Heart right ventricle (tissue), 16 donors: ENCODE data around the gene NR4A1. TPM values are rescaled to one million over a fixed set of nuclear protein-coding genes. Genes with fewer than 3 reads are reported as not detected.

Experiments used
- ATAC-seq, 8 donors: fragments of 200-7000 bp; cut with Tn5 transposase; one replicate each; pipeline ENCODE4 v1.9.1; 2020; ENCODE audit warnings: mild to moderate bottlenecking in 8 of 8, moderate library complexity in 8 of 8, moderate number of reproducible peaks in 1 of 8
- DNase-seq, 2 donors: peaks; one replicate each; pipeline ENCODE4 v3.0.0-alpha.2; 2020
- H3K27ac ChIP-seq, 10 donors: fragments of 200-600 bp; sonication (generic) in 2 of 10; one replicate each; pipeline versions ENCODE4 v1.5.0 to v1.8.0; 2020 to 2022; ENCODE audit warnings: mild to moderate bottlenecking in 3 of 10
- H3K27me3 ChIP-seq, 7 donors: fragments of 200-600 bp; one replicate each; pipeline ENCODE4 v1.8.0; 2021 to 2022; ENCODE audit warnings: mild to moderate bottlenecking in 2 of 7
- H3K36me3 ChIP-seq, 9 donors: fragments of 200-600 bp; sonication (generic) in 1 of 9; one replicate each; pipeline versions ENCODE4 v1.5.0 to v1.8.0; 2020 to 2022; ENCODE audit warnings: mild to moderate bottlenecking in 2 of 9
- H3K4me1 ChIP-seq, 9 donors: fragments of 200-600 bp; sonication (generic) in 1 of 9; one replicate each; pipeline versions ENCODE4 v1.5.0 to v1.8.0; 2020 to 2022; ENCODE audit warnings: mild to moderate bottlenecking in 4 of 9
- H3K4me3 ChIP-seq, 10 donors: fragments of 200-600 bp; sonication (generic) in 2 of 10; one replicate each; pipeline versions ENCODE4 v1.5.0 to v1.8.0; 2020 to 2022; ENCODE audit warnings: mild to moderate bottlenecking in 7 of 10, moderate library complexity in 2 of 10
- H3K9me3 ChIP-seq, 11 donors: fragments of 200-600 bp in 10 of 11; sonication (generic) in 2 of 11; one replicate each; pipeline versions ENCODE4 v1.5.0 to v1.8.0; 2013 to 2022; ENCODE audit warnings: mild to moderate bottlenecking in 2 of 11, control low read depth in 1 of 11, moderate library complexity in 1 of 11
- WGBS, 2 donors: extraction: QIAGEN DNeasy Blood & Tissue Kit; methylation state at CpG; one replicate each; pipeline ENCODE4 v1.1.7; 2013; ENCODE audit warnings: inconsistent platforms in 1 of 2; 5-methylcytosine and 5-hydroxymethylcytosine counted together
- intact Hi-C, 10 donors: fragments of 100-400 bp; cut with DNase I; formaldehyde crosslinking; loops; one replicate each; pipeline versions ENCODE4 v1.11.1 to v1.14.2; 2022
- polyA plus RNA-seq, 2 donors: library from polyadenylated mRNA; stranded (reverse); fragments of 200-250 nt; gene quantifications; one replicate each; pipeline ENCODE4 v1.2.3, GENCODE V29; 2013
- total RNA-seq, 10 donors: library from RNA; stranded (reverse); fragmentation: NEBNext Ultra II Directional in 3 of 10; extraction: Animal tissue kit (Norgen Biotek cat#: 25700) in 3 of 10; gene quantifications; one replicate each; pipeline versions ENCODE4 v1.2.1 to v1.2.4, GENCODE V29; 2021 to 2023
- TF ChIP-seq, protein P1 (sequence below), 9 donors: fragments of 200-600 bp; sonication (generic) in 2 of 9; IDR thresholded peaks; one replicate each; pipeline versions ENCODE4 v1.5.0 to v1.8.0; 2021 to 2022; ENCODE audit warnings: antibody characterized with exemption in 9 of 9, mild to moderate bottlenecking in 5 of 9, moderate library complexity in 1 of 9
- donor health status: Arrhythmogenic right ventricular cardiomyopathy.
- donor health status: ischemic (EF 13 %, LVEDD 7.1; RV severe dilation, severe dysfunction).
- donor health status: healthy with polysubstance abuse.
- donor health status: DM: no; HTN: yes; CAD: no.
- donor health status: DM: no; HTN: no; CAD: no.
- donor health status: ischemic (EF 25% LVEDD 6.9; RV normal size, moderate dysfunction).
- donor health status: ischemic (EF 25% LVEDD 5.7; RV mildly dilated, moderate dysfunction).
- donor health status: healthy.
- donor health status: DM: yes; HTN: yes; CAD: no.
- donor health status: Ischemic cardiomyopathy.
- donor health status: ischemic (EF 35%, LVEDD 5.7; RV mildly dilated, moderate dysfunction).
- donor health status: nonischemic (EF 11% LVEDD 7.7; RV severe dilation, severe dysfunction).
- donor health status: DM: yes; HTN: yes; CAD: no.
- donor health status: PGD.
- donor health status: ischemic (EF 29% LVEDD 5.4; RV normal size, mild dysfunction).
- donor health status: nonischemic (EF 23%, LVEDD 6.1; RV moderate dilation, normal function).

NR4A1 gene
- total and polyA plus RNA-seq, 12 donors: 34.6 to 588 (median 99.0) TPM

- TF ChIP-seq, protein P1, sequence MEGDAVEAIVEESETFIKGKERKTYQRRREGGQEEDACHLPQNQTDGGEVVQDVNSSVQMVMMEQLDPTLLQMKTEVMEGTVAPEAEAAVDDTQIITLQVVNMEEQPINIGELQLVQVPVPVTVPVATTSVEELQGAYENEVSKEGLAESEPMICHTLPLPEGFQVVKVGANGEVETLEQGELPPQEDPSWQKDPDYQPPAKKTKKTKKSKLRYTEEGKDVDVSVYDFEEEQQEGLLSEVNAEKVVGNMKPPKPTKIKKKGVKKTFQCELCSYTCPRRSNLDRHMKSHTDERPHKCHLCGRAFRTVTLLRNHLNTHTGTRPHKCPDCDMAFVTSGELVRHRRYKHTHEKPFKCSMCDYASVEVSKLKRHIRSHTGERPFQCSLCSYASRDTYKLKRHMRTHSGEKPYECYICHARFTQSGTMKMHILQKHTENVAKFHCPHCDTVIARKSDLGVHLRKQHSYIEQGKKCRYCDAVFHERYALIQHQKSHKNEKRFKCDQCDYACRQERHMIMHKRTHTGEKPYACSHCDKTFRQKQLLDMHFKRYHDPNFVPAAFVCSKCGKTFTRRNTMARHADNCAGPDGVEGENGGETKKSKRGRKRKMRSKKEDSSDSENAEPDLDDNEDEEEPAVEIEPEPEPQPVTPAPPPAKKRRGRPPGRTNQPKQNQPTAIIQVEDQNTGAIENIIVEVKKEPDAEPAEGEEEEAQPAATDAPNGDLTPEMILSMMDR (IDR thresholded peaks at IDR 0.05): no peak
- H3K36me3 ChIP-seq: peaks cover 0 to 49% (median 22%) of the 10 kb centered on the region in 9 donors
- 79 to 85% methylated on average over 10 of the region's 10 CpGs for WGBS, 2 donors
These were observed 35.7 kb upstream of the NR4A1 start for GRCh38 chr12:52015532-52016041.

GRCh38 chr12:52018433-52019112, 32.7 kb upstream of the NR4A1 start:
- DNase-seq (no peak), ATAC-seq (no peak)
- H3K27me3 ChIP-seq: peaks cover 0 to 7% (median 0%) of the 10 kb centered on the region in 7 donors
- 80 to 87% methylated on average over 4 of the region's 4 CpGs for WGBS, 2 donors
- H3K4me1 ChIP-seq: peaks cover 0 to 21% (median 7%) of the 10 kb centered on the region in 9 donors
- H3K4me3 ChIP-seq: no peak overlapping the region
- peaks cover 0 to 22% (median 10%) of the 10 kb centered on the region in 9 donors for H3K36me3 ChIP-seq
- intact Hi-C loops: no loop called here
- TF ChIP-seq, protein P1 (IDR thresholded peaks at IDR 0.05): no peak
- H3K27ac ChIP-seq: no peak overlapping the region
- H3K9me3 ChIP-seq: no peaks in the 10 kb centered on the region

More at GRCh38 chr12:52015532-52016041, 35.7 kb upstream of the NR4A1 start:
- Histone ChIP-seq H3K27me3 (peaks cover 0 to 4% (median 0%) of the 10 kb centered on the region in 7 donors), H3K9me3 (no peaks in the 10 kb centered on the region), H3K4me3 (no peak overlapping the region), H3K27ac (no peak overlapping the region), H3K4me1 (peaks cover 5 to 22% (median 13%) of the 10 kb centered on the region in 9 donors)
- intact Hi-C loops: no loop called here
- DNase-seq (no peak), ATAC-seq (peak in 4 of 8 donors; percentile 2 to 16 (median 11))

GRCh38 chr12:52019113-52019770, 32.0 kb upstream of the NR4A1 start:
- Histone ChIP-seq H3K4me3 (no peak overlapping the region), H3K36me3 (peaks cover 0 to 15% (median 3%) of the 10 kb centered on the region in 9 donors), H3K27me3 (peaks cover 0 to 7% (median 0%) of the 10 kb centered on the region in 7 donors), H3K4me1 (peaks cover 4 to 28% (median 13%) of the 10 kb centered on the region in 9 donors), H3K27ac (no peak overlapping the region), H3K9me3 (no peaks in the 10 kb centered on the region)
- TF ChIP-seq, protein P1 (IDR thresholded peaks at IDR 0.05): no peak
- no peak for DNase-seq
- 77 to 81% methylated on average over 13 of the region's 13 CpGs for WGBS, 2 donors
- intact Hi-C loops: no loop called here
- ATAC-seq: no peak

DNA sequence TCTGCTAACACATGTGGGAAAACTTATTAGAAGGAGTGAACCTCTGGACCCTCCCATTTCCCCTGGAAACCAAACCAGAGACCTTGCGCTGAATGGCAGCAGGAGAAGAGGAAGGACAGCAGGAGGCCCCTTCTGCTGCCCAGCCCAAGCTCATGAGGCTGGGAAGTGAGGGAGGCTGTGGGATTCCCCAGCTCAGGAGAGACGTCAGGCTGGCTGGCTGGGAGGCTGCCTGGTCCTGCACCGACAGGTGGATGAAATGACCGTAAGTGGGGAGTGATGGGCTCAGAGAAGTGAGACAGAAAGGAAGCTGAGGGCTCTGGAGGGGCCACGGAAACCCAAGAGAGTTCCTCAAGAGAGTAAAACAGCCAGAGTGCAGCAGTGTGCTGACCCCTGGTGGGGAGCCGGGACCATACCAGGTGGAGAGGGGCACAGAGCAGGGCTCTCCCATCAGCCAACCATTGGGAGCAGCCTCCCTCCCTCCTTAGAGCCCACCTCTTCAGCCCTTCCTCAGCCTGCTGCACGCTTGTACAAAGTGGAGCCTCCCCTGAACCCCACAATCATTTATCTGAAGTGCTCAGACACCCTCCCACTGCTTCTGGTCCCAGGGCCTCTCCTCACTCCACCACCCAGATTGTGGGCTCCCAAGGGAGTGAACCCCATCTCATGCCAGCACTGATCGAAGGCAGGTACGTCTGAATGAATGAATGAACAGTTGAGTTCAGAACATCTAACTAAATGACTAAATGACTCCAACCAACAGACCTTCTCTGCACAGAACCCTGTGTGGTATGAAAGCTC, 30.5 kb upstream of the NR4A1 start:
- ATAC-seq: peak in 4 of 8 donors; percentile 12 to 21 (median 19)
- H3K36me3 ChIP-seq: peaks cover 0 to 3% (median 0%) of the 10 kb centered on the region in 9 donors
- intact Hi-C loops: loop anchor here in 3 of 10 donors (1.0 to 2.0 kb wide), 2 partner anchors 16 kb away; no protein-coding TSS in a partner anchor

More for the DNA sequence above, 30.5 kb upstream of the NR4A1 start:
- 33% methylated on average over 9 of the region's 9 CpGs for WGBS, 2 donors
- TF ChIP-seq, protein P1 (IDR thresholded peaks at IDR 0.05): peak; percentile 37 to 78 (median 72)
- Histone ChIP-seq H3K27ac (no peak overlapping the region), H3K4me1 (peaks cover 5 to 40% (median 25%) of the 10 kb centered on the region in 9 donors), H3K4me3 (no peak overlapping the region), H3K9me3 (no peaks in the 10 kb centered on the region), H3K27me3 (peaks cover 0 to 7% (median 0%) of the 10 kb centered on the region in 7 donors)
- peak in 1 of 2 donors; percentile 55 for DNase-seq
